ENCODE results near the gene ALX4.

The ALX4 gene

GRCh38 chr11:44246726-44247125 is 63.2 kb downstream of the ALX4 start:
- no peak for DNase-seq (ENCODE audit: extremely low spot score)
- ChIA-PET POLR2A (interaction anchor here (1.0 kb wide), 1 partner anchor 12 kb away, joined by 3 read pairs; no protein-coding TSS in a partner anchor), CTCF (no interaction called here)
- no peak for TF ChIP-seq CTBP1 (IDR thresholded peaks at IDR 0.05; ENCODE audit: borderline replicate concordance)
- no peak for TF ChIP-seq NFRKB (IDR thresholded peaks at IDR 0.05)
- TF ChIP-seq ELF4 (IDR thresholded peaks at IDR 0.05), result no peak
- TF ChIP-seq FOXK2 (IDR thresholded peaks at IDR 0.05), result no peak
- TF ChIP-seq FOXM1 (IDR thresholded peaks at IDR 0.05; ENCODE audit: borderline replicate concordance), result no peak
- no peak for TF ChIP-seq L3MBTL2 (conservative IDR thresholded peaks at IDR 0.05)

- DNase-seq (ENCODE audit: extremely low spot score), result no peak
- CTCF ChIA-PET, result no interaction called here
- POLR2A ChIA-PET, result no interaction called here
- TF ChIP-seq TARDBP (IDR thresholded peaks at IDR 0.05) (no peak), L3MBTL2 (conservative IDR thresholded peaks at IDR 0.05) (no peak), SP1 (IDR thresholded peaks at IDR 0.05) (no peak), LEF1 (IDR thresholded peaks at IDR 0.05; ENCODE audit: borderline replicate concordance) (no peak), FOXM1 (IDR thresholded peaks at IDR 0.05; ENCODE audit: borderline replicate concordance) (no peak), SUZ12 (IDR thresholded peaks at IDR 0.05) (no peak), ZNF384 (IDR thresholded peaks at IDR 0.05) (no peak), FOXK2 (IDR thresholded peaks at IDR 0.05) (no peak), HDGF (IDR thresholded peaks at IDR 0.05; ENCODE audit: borderline replicate concordance) (no peak), FOXA1 (IDR thresholded peaks at IDR 0.05) (no peak)
These were observed 65.2 kb downstream of the ALX4 start for GRCh38 chr11:44244639-44245310.

- no peak for TF ChIP-seq PKNOX1 (IDR thresholded peaks at IDR 0.05)
- TF ChIP-seq NFRKB (IDR thresholded peaks at IDR 0.05), result no peak
- TF ChIP-seq HDGF (IDR thresholded peaks at IDR 0.05; ENCODE audit: borderline replicate concordance), result no peak
- no peak for TF ChIP-seq L3MBTL2 (conservative IDR thresholded peaks at IDR 0.05)
- no peak for TF ChIP-seq LEF1 (IDR thresholded peaks at IDR 0.05; ENCODE audit: borderline replicate concordance)
- no peak for DNase-seq (ENCODE audit: extremely low spot score)
- ChIA-PET POLR2A (no interaction called here), CTCF (no interaction called here)
These were observed 66.2 kb downstream of the ALX4 start for GRCh38 chr11:44243595-44244343.

- POLR2A ChIA-PET, result no interaction called here
- DNase-seq (ENCODE audit: extremely low spot score), result no peak
These were observed 66.9 kb downstream of the ALX4 start for GRCh38 chr11:44243086-44243485.

GRCh38 chr11:44241851-44242250 is 68.1 kb downstream of the ALX4 start:
- TF ChIP-seq SP1 (IDR thresholded peaks at IDR 0.05) (no peak), CTBP1 (IDR thresholded peaks at IDR 0.05; ENCODE audit: borderline replicate concordance) (no peak), FOXM1 (IDR thresholded peaks at IDR 0.05; ENCODE audit: borderline replicate concordance) (no peak), HDGF (IDR thresholded peaks at IDR 0.05; ENCODE audit: borderline replicate concordance) (no peak), L3MBTL2 (conservative IDR thresholded peaks at IDR 0.05) (no peak), TARDBP (IDR thresholded peaks at IDR 0.05) (no peak), BHLHE40 (IDR thresholded peaks at IDR 0.05; ENCODE audit: borderline replicate concordance) (no peak), ARNT (IDR thresholded peaks at IDR 0.05) (no peak), FOXK2 (IDR thresholded peaks at IDR 0.05) (no peak), ZNF384 (IDR thresholded peaks at IDR 0.05) (no peak), ELF4 (IDR thresholded peaks at IDR 0.05) (no peak), LEF1 (IDR thresholded peaks at IDR 0.05; ENCODE audit: borderline replicate concordance) (no peak), PKNOX1 (IDR thresholded peaks at IDR 0.05) (no peak), NFRKB (IDR thresholded peaks at IDR 0.05) (no peak)
- no peak for DNase-seq (ENCODE audit: extremely low spot score)
- ChIA-PET POLR2A (no interaction called here), CTCF (no interaction called here)

More at GRCh38 chr11:44243086-44243485, 66.9 kb downstream of the ALX4 start:
- CTCF ChIA-PET, result no interaction called here
- TF ChIP-seq LEF1 (IDR thresholded peaks at IDR 0.05; ENCODE audit: borderline replicate concordance), result no peak
- no peak for TF ChIP-seq SP1 (IDR thresholded peaks at IDR 0.05)
- no peak for TF ChIP-seq FOXM1 (IDR thresholded peaks at IDR 0.05; ENCODE audit: borderline replicate concordance)
- TF ChIP-seq ELF4 (IDR thresholded peaks at IDR 0.05), result no peak
- TF ChIP-seq BHLHE40 (IDR thresholded peaks at IDR 0.05; ENCODE audit: borderline replicate concordance), result no peak
- TF ChIP-seq L3MBTL2 (conservative IDR thresholded peaks at IDR 0.05), result no peak
- no peak for TF ChIP-seq ARNT (IDR thresholded peaks at IDR 0.05)
- TF ChIP-seq PKNOX1 (IDR thresholded peaks at IDR 0.05), result no peak
- no peak for TF ChIP-seq FOXK2 (IDR thresholded peaks at IDR 0.05)
- no peak for TF ChIP-seq ZNF384 (IDR thresholded peaks at IDR 0.05)
- no peak for TF ChIP-seq TARDBP (IDR thresholded peaks at IDR 0.05)
- TF ChIP-seq FOXA1 (IDR thresholded peaks at IDR 0.05), result no peak
- TF ChIP-seq HDGF (IDR thresholded peaks at IDR 0.05; ENCODE audit: borderline replicate concordance), result no peak
- TF ChIP-seq SUZ12 (IDR thresholded peaks at IDR 0.05), result no peak
- TF ChIP-seq NFRKB (IDR thresholded peaks at IDR 0.05), result no peak
- no peak for TF ChIP-seq CTBP1 (IDR thresholded peaks at IDR 0.05; ENCODE audit: borderline replicate concordance)

- CTCF ChIA-PET, result no interaction called here
- POLR2A ChIA-PET, result no interaction called here
- no peak for TF ChIP-seq ARNT (IDR thresholded peaks at IDR 0.05)
- TF ChIP-seq SUZ12 (IDR thresholded peaks at IDR 0.05), result no peak
- no peak for TF ChIP-seq HDGF (IDR thresholded peaks at IDR 0.05; ENCODE audit: borderline replicate concordance)
- no peak for TF ChIP-seq PKNOX1 (IDR thresholded peaks at IDR 0.05)
- no peak for TF ChIP-seq L3MBTL2 (conservative IDR thresholded peaks at IDR 0.05)
- no peak for TF ChIP-seq LEF1 (IDR thresholded peaks at IDR 0.05; ENCODE audit: borderline replicate concordance)
- TF ChIP-seq SP1 (IDR thresholded peaks at IDR 0.05), result no peak
- no peak for TF ChIP-seq ZNF384 (IDR thresholded peaks at IDR 0.05)
- no peak for DNase-seq (ENCODE audit: extremely low spot score)
These were observed 72.8 kb downstream of the ALX4 start for GRCh38 chr11:44237156-44237555.
